Natural killer cell (primary cell): ENCODE results near the gene ADAMTSL1. TPM values are rescaled to one million over a fixed set of nuclear protein-coding genes. Genes with fewer than 3 reads are reported as not detected.

Source experiments
- ATAC-seq, 3 donors: fragments of 150-1000 bp in 2 of 3; fragments of 200-7000 bp in 1 of 3; cut with Tn5 transposase; 1 replicate in 1 of 3; 2 replicates in 2 of 3; pipeline ENCODE4 v1.10.0; 2021; ENCODE audit warnings: mild to moderate bottlenecking in 2 of 3, moderate library complexity in 2 of 3
- DNase-seq, 2 donors: peaks; one replicate each; pipeline versions ENCODE4 v3.0.0 to v3.0.0-alpha.2; 2013 to 2021; ENCODE audit warnings: mixed read lengths in 1 of 2
- H3K27ac ChIP-seq: one replicate; pipeline ENCODE4 v1.5.1; 2013; ENCODE audit warnings: mild to moderate bottlenecking, low read length
- H3K27me3 ChIP-seq: one replicate; pipeline ENCODE4 v1.6.1; 2013; ENCODE audit warnings: low read length; ENCODE audit not compliant: control insufficient read depth, insufficient read depth
- H3K36me3 ChIP-seq: one replicate; pipeline ENCODE4 v1.6.1; 2013; ENCODE audit warnings: low read length; ENCODE audit not compliant: control insufficient read depth, insufficient read depth
- H3K4me1 ChIP-seq: one replicate; pipeline ENCODE4 v1.6.1; 2013; ENCODE audit warnings: low read length; ENCODE audit not compliant: control insufficient read depth, insufficient read depth
- H3K4me3 ChIP-seq: one replicate; pipeline ENCODE4 v1.5.1; 2013; ENCODE audit warnings: low read length
- H3K9me3 ChIP-seq: one replicate; pipeline ENCODE4 v1.6.1; 2013; ENCODE audit warnings: low read length; ENCODE audit not compliant: control insufficient read depth, insufficient read depth
- H3K27ac Mint-ChIP-seq, 2 donors: one replicate each; pipeline ENCODE4 v1.8.0; 2022; ENCODE audit warnings: mild to moderate bottlenecking in 2 of 2, mixed read lengths in 2 of 2, moderate library complexity in 1 of 2
- H3K27me3 Mint-ChIP-seq, 2 donors: one replicate each; pipeline ENCODE4 v1.8.0; 2022; ENCODE audit warnings: low read depth in 2 of 2, mixed read lengths in 2 of 2
- H3K36me3 Mint-ChIP-seq: one replicate; pipeline ENCODE4 v1.8.0; 2022; ENCODE audit warnings: mixed read lengths
- H3K4me1 Mint-ChIP-seq, 2 donors: one replicate each; pipeline ENCODE4 v1.8.0; 2022; ENCODE audit warnings: mixed read lengths in 2 of 2
- H3K4me3 Mint-ChIP-seq: one replicate; pipeline ENCODE4 v1.8.0; 2022; ENCODE audit warnings: mild to moderate bottlenecking, moderate library complexity, mixed read lengths
- H3K9me3 Mint-ChIP-seq, 2 donors: one replicate each; pipeline ENCODE4 v1.8.0; 2022; ENCODE audit warnings: mixed read lengths in 2 of 2
- whole genome bisulfite sequencing: methylation state at CpG from one replicate; pipeline ENCODE4 v1.1.7; 2013; ENCODE audit warnings: missing lambda C conversion rate; ENCODE audit not compliant: insufficient coverage; 5-methylcytosine and 5-hydroxymethylcytosine counted together
- intact Hi-C: fragments of 100-400 bp; cut with micrococcal nuclease; formaldehyde crosslinking; loops from one replicate; pipeline ENCODE4 v1.14.2; 2022
- total RNA-seq, 4 donors: library from RNA; stranded (reverse); fragments of 120-200 nt in 1 of 4; gene quantifications; one replicate each; pipeline versions ENCODE4 v1.2.3 to v1.2.4, GENCODE V29; 2013 to 2022
- TF ChIP-seq, protein P1 (sequence below): fragments of 200-600 bp; IDR thresholded peaks from one replicate; pipeline ENCODE4 v1.8.0; 2022; ENCODE audit warnings: antibody characterized with exemption

ADAMTSL1 gene
- total RNA-seq, 3 donors from 2014 or later (not counting 1 experiment from before 2014, with no cell fraction given) = not detected

DNA sequence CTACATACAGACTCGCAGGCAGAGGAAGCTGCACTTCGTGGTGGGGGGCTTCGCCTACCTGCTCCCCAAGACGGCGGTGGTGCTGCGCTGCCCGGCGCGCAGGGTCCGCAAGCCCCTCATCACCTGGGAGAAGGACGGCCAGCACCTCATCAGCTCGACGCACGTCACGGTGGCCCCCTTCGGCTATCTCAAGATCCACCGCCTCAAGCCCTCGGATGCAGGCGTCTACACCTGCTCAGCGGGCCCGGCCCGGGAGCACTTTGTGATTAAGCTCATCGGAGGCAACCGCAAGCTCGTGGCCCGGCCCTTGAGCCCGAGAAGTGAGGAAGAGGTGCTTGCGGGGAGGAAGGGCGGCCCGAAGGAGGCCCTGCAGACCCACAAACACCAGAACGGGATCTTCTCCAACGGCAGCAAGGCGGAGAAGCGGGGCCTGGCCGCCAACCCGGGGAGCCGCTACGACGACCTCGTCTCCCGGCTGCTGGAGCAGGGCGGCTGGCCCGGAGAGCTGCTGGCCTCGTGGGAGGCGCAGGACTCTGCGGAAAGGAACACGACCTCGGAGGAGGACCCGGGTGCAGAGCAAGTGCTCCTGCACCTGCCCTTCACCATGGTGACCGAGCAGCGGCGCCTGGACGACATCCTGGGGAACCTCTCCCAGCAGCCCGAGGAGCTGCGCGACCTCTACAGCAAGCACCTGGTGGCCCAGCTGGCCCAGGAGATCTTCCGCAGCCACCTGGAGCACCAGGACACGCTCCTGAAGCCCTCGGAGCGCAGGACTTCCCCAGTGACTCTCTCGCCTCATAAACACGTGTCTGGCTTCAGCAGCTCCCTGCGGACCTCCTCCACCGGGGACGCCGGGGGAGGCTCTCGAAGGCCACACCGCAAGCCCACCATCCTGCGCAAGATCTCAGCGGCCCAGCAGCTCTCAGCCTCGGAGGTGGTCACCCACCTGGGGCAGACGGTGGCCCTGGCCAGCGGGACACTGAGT, 303.2 kb downstream of the ADAMTSL1 start:
- Histone ChIP-seq H3K36me3 (no peaks in the 10 kb centered on the region), H3K27ac (no peak overlapping the region), H3K27me3 (no peaks in the 10 kb centered on the region), H3K4me1 (no peaks in the 10 kb centered on the region), H3K9me3 (no peaks in the 10 kb centered on the region), H3K4me3 (no peak overlapping the region)
- no peak for DNase-seq
- intact Hi-C loops = no loop called here
- H3K9me3 Mint-ChIP-seq = no peaks in the 10 kb centered on the region
- 95% methylated on average over 73 of the region's 73 CpGs for WGBS
- TF ChIP-seq, protein P1, sequence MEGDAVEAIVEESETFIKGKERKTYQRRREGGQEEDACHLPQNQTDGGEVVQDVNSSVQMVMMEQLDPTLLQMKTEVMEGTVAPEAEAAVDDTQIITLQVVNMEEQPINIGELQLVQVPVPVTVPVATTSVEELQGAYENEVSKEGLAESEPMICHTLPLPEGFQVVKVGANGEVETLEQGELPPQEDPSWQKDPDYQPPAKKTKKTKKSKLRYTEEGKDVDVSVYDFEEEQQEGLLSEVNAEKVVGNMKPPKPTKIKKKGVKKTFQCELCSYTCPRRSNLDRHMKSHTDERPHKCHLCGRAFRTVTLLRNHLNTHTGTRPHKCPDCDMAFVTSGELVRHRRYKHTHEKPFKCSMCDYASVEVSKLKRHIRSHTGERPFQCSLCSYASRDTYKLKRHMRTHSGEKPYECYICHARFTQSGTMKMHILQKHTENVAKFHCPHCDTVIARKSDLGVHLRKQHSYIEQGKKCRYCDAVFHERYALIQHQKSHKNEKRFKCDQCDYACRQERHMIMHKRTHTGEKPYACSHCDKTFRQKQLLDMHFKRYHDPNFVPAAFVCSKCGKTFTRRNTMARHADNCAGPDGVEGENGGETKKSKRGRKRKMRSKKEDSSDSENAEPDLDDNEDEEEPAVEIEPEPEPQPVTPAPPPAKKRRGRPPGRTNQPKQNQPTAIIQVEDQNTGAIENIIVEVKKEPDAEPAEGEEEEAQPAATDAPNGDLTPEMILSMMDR = no peak
- H3K4me1 Mint-ChIP-seq = no peaks in the 10 kb centered on the region
- peaks cover 0 to 3% of the 10 kb centered on the region in 2 donors for H3K27me3 Mint-ChIP-seq
- H3K4me3 Mint-ChIP-seq = no peak overlapping the region
- no peaks in the 10 kb centered on the region for H3K36me3 Mint-ChIP-seq
- ATAC-seq = no peak
- no peak overlapping the region for H3K27ac Mint-ChIP-seq

DNA sequence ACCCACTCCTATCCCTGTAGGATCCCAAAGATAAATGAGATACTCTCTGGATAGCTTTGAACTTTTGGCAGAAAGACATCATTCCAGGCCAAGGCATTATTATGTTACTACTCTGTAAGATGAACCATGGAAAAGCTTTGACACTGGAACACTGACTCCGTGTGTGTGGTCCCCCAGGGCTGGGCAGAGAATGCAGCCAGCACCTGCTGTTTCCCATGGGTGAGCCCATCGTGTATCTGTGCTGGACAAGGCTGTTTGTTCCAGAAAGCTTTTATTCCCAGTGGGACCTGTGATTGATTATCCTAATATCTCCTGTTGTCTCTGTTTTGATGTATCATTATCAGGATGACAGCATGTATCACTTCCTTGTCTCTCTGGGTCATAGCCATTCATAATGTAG, 304.2 kb downstream of the ADAMTSL1 start:
- Mint-ChIP-seq H3K27me3 (peaks cover 0 to 7% of the 10 kb centered on the region in 2 donors), H3K36me3 (no peaks in the 10 kb centered on the region), H3K27ac (no peak overlapping the region), H3K9me3 (no peaks in the 10 kb centered on the region), H3K4me3 (no peak overlapping the region), H3K4me1 (no peaks in the 10 kb centered on the region)
- Histone ChIP-seq H3K4me1 (no peaks in the 10 kb centered on the region), H3K9me3 (no peaks in the 10 kb centered on the region), H3K4me3 (no peak overlapping the region), H3K27ac (no peak overlapping the region), H3K36me3 (no peaks in the 10 kb centered on the region), H3K27me3 (no peaks in the 10 kb centered on the region)
- DNase-seq (no peak), ATAC-seq (no peak)
- 69% methylated on average over 2 of the region's 2 CpGs for WGBS
- intact Hi-C loops = no loop called here
- TF ChIP-seq, protein P1 = no peak

DNA sequence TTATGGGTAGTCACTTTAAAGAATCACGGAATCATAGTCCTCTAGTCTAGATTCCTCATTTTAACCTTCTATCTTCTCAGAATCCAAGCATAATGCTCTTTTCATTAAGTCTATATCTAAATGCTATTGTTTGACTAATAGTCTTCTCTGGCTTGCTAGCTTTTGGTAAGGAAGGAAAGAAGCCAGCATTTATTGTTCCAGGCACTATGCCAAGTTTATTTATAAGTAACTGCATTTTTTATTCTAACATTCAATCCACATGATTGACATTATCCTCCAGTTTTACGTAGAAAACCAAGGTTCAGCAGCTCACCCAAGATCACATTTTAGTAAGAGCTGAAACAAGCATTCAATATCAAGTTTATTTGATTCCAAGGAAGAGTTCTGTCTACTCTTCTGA, 304.9 kb downstream of the ADAMTSL1 start:
- Mint-ChIP-seq H3K27ac (no peak overlapping the region), H3K9me3 (no peaks in the 10 kb centered on the region), H3K36me3 (no peaks in the 10 kb centered on the region), H3K4me1 (no peaks in the 10 kb centered on the region), H3K27me3 (peaks cover 0 to 7% of the 10 kb centered on the region in 2 donors), H3K4me3 (no peak overlapping the region)
- DNase-seq (no peak), ATAC-seq (no peak)
- no peaks in the 10 kb centered on the region for H3K27me3 ChIP-seq
- intact Hi-C loops = no loop called here
- no peaks in the 10 kb centered on the region for H3K36me3 ChIP-seq
- no peaks in the 10 kb centered on the region for H3K4me1 ChIP-seq
- no peak overlapping the region for H3K4me3 ChIP-seq
- 100% methylated on average over 1 of the region's 2 CpGs for WGBS
- no peaks in the 10 kb centered on the region for H3K9me3 ChIP-seq
- TF ChIP-seq, protein P1 = no peak
- H3K27ac ChIP-seq = no peak overlapping the region
